GM12801 (cell line): ENCODE measurements around the gene HECW1.

Experiments
- CTCF ChIP-seq: IDR thresholded peaks from one replicate; pipeline ENCODE4 v1.5.1; 2011; ENCODE audit warnings: control low read depth; ENCODE audit not compliant: insufficient read length; ENCODE audit errors: extremely low read depth

The HECW1 gene

DNA sequence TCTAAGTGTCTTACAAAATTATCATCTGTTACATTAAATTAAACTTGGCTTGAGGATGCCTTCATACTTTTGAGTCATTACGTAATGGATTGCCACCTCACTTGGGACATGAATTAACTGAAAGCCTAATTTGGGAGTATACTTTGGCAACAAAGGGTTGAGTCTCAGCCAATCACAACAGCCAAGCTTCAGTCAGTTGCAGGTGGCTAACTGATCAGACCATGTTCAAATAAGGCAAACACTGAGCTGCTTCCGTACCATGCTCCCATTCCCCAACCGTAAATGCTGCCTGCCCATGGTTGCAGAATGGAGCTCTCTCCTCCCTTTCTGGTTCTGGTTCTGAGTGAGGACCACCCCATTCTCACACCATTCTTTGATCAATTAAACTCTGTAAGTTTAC lies 377.6 kb downstream of the HECW1 start:
- TF ChIP-seq CTCF, result no peak

DNA sequence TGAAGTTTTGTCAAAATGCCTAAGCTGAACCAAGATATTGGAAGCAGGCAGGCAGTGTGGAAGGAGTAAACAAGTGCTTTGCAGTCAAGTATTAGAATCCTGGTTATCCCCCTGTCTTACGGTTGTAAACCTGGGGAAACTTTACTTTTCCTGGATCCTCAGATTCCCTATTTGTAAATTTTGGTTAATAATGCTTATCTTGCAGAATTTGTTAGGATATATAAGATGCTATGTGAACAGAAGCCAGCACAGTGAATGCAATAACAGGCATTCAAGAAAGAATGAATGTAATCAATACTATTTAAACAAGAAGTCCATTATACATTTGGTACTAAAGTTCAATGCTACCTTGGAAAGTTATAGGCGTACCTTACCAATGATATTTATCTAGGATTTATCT lies 378.7 kb downstream of the HECW1 start:
- TF ChIP-seq CTCF, result no peak

DNA sequence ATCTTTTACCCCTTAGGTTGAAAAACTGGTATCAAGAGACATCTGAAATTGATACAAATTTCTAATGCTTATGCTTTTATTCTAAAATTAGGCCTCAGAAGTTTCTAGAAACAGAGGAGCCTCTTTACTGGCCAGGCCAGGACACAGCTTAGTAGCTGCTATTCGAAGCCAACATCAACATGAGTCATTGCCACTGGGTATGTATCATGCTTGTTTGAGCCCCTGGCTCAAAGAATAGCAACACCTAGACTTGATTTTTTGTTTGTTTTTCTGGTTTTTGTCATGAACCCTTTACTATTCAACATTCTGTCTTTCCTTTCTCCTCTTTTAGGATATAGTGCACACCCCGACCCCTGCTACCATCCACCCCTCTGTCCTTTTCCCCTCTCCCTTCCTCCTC lies 379.5 kb downstream of the HECW1 start:
- no peak for TF ChIP-seq CTCF

DNA sequence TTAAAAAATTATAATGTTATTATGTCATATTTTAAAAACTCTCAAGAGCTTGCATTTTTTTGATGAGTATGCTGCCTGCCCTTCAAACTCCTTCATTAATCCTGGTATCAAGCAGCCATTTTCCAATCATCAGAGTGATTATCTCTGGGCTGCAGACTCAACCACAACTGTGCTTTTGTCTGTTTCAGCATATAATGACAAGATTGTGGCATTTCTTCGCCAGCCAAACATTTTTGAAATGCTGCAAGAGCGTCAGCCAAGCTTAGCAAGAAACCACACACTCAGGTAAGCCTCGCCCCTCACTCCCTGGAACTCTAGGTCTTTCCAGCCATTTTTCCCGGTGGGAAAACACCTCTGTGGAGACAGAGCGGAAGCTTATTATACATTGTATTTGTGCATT lies 380.4 kb downstream of the HECW1 start:
- no peak for TF ChIP-seq CTCF

DNA sequence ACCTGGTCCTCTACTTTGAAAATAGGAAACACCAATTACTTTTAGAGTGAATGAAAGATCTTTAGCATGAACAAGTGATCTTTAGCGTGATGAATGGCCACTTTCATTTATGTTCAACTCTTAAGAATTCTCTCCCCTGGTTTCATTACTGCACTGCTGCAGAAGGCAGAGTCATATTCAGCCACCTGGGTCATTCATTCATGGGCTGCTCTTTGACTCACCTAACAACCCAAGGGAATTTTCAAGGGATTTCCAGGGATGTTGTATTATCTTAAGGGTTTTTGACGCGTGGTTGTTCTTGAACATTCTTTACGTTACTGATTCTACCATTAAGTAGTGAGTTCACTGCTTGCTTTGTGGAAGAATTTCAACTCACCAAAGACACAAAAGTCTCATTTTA lies 383.1 kb downstream of the HECW1 start:
- TF ChIP-seq CTCF, result no peak

DNA sequence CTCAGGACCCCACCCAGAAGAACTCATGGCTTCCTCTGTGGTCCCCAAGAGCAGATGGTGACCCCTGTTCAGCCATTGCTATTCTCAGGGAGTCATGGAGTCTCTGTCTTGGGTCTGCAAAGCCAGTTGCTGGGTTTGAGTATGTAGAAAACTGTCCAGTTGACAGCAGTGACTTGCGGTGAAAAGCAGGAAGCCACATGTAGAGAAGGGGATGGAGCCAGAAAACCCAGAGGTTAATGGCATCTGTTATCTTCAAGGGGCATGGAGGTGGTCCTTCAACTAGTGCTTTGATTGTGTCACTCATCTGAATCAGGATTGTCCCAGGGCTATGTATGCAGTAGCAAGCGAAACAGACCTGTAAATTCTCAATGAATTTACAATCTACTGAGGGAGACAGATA lies 384.1 kb downstream of the HECW1 start:
- TF ChIP-seq CTCF, result no peak

GRCh38 chr7:43501870-43502269 lies 389.4 kb downstream of the HECW1 start:
- TF ChIP-seq CTCF, result no peak

DNA sequence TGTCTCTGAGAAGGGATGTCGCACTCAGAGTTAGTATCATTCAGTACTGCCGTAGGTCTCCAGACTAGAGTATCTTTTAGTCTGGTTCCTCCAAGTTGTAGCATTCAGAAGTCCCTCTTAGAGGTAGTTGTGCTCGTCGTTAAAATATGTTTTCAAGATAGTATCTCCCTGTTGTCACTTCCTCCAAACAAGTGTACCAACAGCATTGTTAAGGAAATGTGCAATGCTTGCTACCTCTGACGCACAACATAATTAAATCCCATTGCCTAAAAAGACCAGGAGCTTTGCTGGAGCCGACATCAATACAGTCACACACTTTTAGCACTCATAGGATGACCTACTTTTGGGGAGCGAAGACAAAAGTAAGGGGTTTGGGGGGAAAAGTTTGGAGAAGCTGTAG lies 390.5 kb downstream of the HECW1 start:
- no peak for TF ChIP-seq CTCF
